ENCODE results near the gene EFNB2. TPM values are rescaled to one million over a fixed set of nuclear protein-coding genes. Genes with fewer than 3 reads are reported as not detected.

The EFNB2 gene
- total and polyA plus RNA-seq, 5 donors = 9.6 to 19.4 (median 13.6) TPM

DNA sequence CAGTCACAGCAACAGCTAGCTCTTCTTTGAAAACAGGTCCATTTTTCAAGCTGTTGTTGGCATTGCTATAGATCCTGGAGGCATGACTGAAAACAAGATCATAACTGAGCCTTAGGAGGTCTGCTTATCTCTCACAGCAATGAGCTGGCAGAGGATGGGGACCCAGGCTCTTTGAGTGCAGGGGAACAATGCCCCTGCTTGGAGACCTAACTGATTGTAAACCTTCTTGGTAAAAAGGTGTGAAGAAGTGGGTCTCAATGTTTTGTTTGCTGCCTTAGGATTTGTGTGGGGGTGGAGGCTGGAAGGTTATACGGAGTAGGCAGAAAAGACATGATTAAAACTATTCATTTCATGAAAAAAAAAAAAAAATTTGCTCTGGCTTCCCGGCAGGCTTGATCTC is 94.6 kb downstream of the EFNB2 start:
- WGBS = 22% methylated on average over 2 of the region's 2 CpGs
- Histone ChIP-seq H3K4me3 (ENCODE audit: low read length) (no peak overlapping the region), H3K9me3 (ENCODE audit: control insufficient read depth, low read length) (no peaks in the 10 kb centered on the region), H3K4me1 (ENCODE audit: control insufficient read depth, insufficient read depth, low read length) (no peaks in the 10 kb centered on the region), H3K27me3 (ENCODE audit: control insufficient read depth, insufficient read depth) (no peaks in the 10 kb centered on the region), H3K27ac (ENCODE audit: low read length) (no peak overlapping the region)
- intact Hi-C loops (cut with DNase I) = no loop called here
- ATAC-seq (no peak), DNase-seq (no peak)

Other genes starting within 250 kb of the EFNB2 start
- gene ARGLU1, start 32.5 kb upstream of the EFNB2 start, total RNA-seq = 10 to 100 TPM; 44.2 to 63.0 (median 47.3) TPM
- 49.9 TPM for gene ARGLU1, start 32.5 kb upstream of the EFNB2 start, polyA plus RNA-seq